GM23248 (cell line): ENCODE results near the gene RNF213.

ENCODE experiments used
- EZH2 ChIP-seq: fragments of 200-600 bp; sonication (generic); IDR thresholded peaks from 2 replicates; pipeline ENCODE4 v1.6.1; 2018; ENCODE audit warnings: antibody characterized with exemption, mild to moderate bottlenecking; ENCODE audit not compliant: insufficient read depth, poor library complexity, severe bottlenecking
- EZH2phosphoT487 ChIP-seq: fragments of 200-600 bp; sonication (generic); IDR thresholded peaks from 2 replicates; pipeline ENCODE4 v1.6.1; 2018; ENCODE audit warnings: antibody characterized with exemption, moderate library complexity, mild to moderate bottlenecking, low read depth; ENCODE audit not compliant: insufficient read depth

DNA sequence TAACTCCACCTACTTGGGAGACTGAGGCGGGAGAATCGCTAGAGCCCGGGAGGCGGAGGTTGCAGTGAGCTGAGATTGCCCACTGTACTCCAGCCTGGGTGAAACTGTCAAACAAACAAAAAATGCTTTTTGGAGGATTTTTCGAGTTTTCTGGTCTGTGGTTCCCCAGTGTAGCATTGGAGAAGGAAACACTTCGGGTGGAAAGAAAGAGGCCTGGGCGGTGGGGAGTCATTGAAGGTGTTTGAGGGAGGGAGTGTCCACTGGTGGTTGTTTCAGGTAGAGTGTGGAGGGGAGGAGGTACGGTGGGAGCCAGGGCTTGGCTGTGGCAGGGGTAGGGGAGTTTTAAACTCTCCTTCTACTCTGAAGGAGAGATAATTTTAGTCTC is 1.2 kb downstream of the RNF213 start:
- no peak for TF ChIP-seq EZH2
- TF ChIP-seq EZH2phosphoT487, result no peak
